ENCODE measurements around the gene ISG20.

DNA sequence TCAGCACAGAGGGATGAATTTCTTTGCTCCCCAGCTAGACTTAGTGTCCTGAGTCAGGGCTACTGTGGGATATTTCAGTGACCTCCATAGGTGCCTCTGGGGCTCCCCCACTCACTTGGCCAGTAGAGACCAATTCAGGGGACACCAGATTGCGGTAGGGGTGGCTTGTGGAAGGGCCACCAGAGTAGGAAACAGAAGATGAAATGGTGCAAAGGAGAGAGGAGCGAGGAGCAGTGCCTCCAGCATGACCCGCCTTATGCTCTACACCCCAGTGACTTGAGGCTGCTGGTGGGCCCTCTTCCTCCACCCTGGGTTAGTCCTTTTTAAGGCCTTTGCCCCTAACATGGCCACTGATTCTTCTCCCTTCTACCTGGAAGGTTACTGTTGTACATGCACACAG lies 15.2 kb upstream of the ISG20 start:
- TF ChIP-seq CTCF (conservative IDR thresholded peaks at IDR 0.05 in 1 of 2, IDR thresholded peaks at IDR 0.05 in 1 of 2; ENCODE audit: extremely low read depth in 1 of 2, insufficient read depth in 1 of 2, low read depth in 1 of 2, low read length in 2 of 2) (no peak), EZH2 (IDR thresholded peaks at IDR 0.05; ENCODE audit: borderline replicate concordance, low read length) (no peak)

All from mammary epithelial cell (primary cell).